Amygdala (tissue), 56 donors: ENCODE measurements around the gene ACY1.

ENCODE experiments used
- DNase-seq, 56 donors: peaks; one replicate each; lab custom pipeline; 2025; lab: John Stamatoyannopoulos, UW

Gene ACY1

GRCh38 chr3:51945031-51945840 lies 38.1 kb upstream of the ACY1 start:
- DNase-seq: no peak

GRCh38 chr3:51945926-51946705 lies 37.2 kb upstream of the ACY1 start:
- DNase-seq: no peak

- DNase-seq: no peak
These were observed 36.5 kb upstream of the ACY1 start for GRCh38 chr3:51946796-51947195.

- no peak for DNase-seq
These were observed 36.0 kb upstream of the ACY1 start for GRCh38 chr3:51947215-51947900.

- no peak for DNase-seq
These were observed 35.2 kb upstream of the ACY1 start for GRCh38 chr3:51948016-51948580.

GRCh38 chr3:51949121-51949520 lies 34.2 kb upstream of the ACY1 start:
- DNase-seq: no peak

- DNase-seq: no peak
These were observed 32.4 kb upstream of the ACY1 start for GRCh38 chr3:51950899-51951298.

- DNase-seq: no peak
These were observed 29.9 kb upstream of the ACY1 start for GRCh38 chr3:51953445-51953844.

GRCh38 chr3:51954105-51954504 lies 29.2 kb upstream of the ACY1 start:
- DNase-seq: no peak

- DNase-seq: no peak
These were observed 28.6 kb upstream of the ACY1 start for GRCh38 chr3:51954713-51955112.

- peak in 54 of 56 donors; percentile 22 to 94 (median 74) for DNase-seq
These were observed 28.0 kb upstream of the ACY1 start, which contains the start of gene GPR62 for GRCh38 chr3:51955175-51955892. Gene GPR62 (plus strand): TSS chr3:51955381. CDS start chr3:51955653, 272 bp downstream.

GRCh38 chr3:51955893-51956770 lies 27.2 kb upstream of the ACY1 start:
- DNase-seq: peak in 38 of 56 donors; percentile 29 to 79 (median 62)

GRCh38 chr3:51957520-51958205 lies 25.7 kb upstream of the ACY1 start:
- no peak for DNase-seq

GRCh38 chr3:51958603-51959521 lies 24.5 kb upstream of the ACY1 start:
- DNase-seq: no peak

- DNase-seq: no peak
These were observed 23.7 kb upstream of the ACY1 start for GRCh38 chr3:51959651-51960050.

- no peak for DNase-seq
These were observed 22.9 kb upstream of the ACY1 start for GRCh38 chr3:51960386-51960785.

GRCh38 chr3:51961011-51961410 lies 22.3 kb upstream of the ACY1 start:
- no peak for DNase-seq
